ENCODE results near the gene GPC3.

GPC3 gene

GRCh38 chrX:133815496-133815895 lies 169.9 kb downstream of the GPC3 start:
- WGBS (ENCODE audit: insufficient coverage, insufficient read length) = no CpG with 5 or more reads among the region's 1 CpG
- Histone ChIP-seq H3K9me3 (ENCODE audit: control insufficient read depth, insufficient read depth, low read length) (no peaks in the 10 kb centered on the region), H3K4me1 (ENCODE audit: control insufficient read depth, insufficient read depth, low read length) (no peaks in the 10 kb centered on the region; the same call in 1 of the 2 replicates), H3K27me3 (ENCODE audit: control insufficient read depth, insufficient read depth, low read length) (no peaks in the 10 kb centered on the region), H3K36me3 (ENCODE audit: control insufficient read depth, insufficient read depth, low read length) (no peaks in the 10 kb centered on the region), H3K4me3 (ENCODE audit: low read length) (no peak overlapping the region), H3K27ac (ENCODE audit: low read length) (no peak overlapping the region)
- no peak for DNase-seq (ENCODE audit: low read depth, low spot score)

- DNase-seq (ENCODE audit: low read depth, low spot score) = no peak
Observed at GRCh38 chrX:133813971-133814370, 171.4 kb downstream of the GPC3 start.

GRCh38 chrX:133812402-133812801 lies 173.0 kb downstream of the GPC3 start:
- Histone ChIP-seq H3K4me3 (ENCODE audit: low read length) (no peak overlapping the region), H3K27me3 (ENCODE audit: control insufficient read depth, insufficient read depth, low read length) (no peaks in the 10 kb centered on the region), H3K9me3 (ENCODE audit: control insufficient read depth, insufficient read depth, low read length) (no peaks in the 10 kb centered on the region), H3K4me1 (ENCODE audit: control insufficient read depth, insufficient read depth, low read length) (no peaks in the 10 kb centered on the region; the same call in 1 of the 2 replicates), H3K27ac (ENCODE audit: low read length) (no peak overlapping the region), H3K36me3 (ENCODE audit: control insufficient read depth, insufficient read depth, low read length) (no peaks in the 10 kb centered on the region)
- WGBS (ENCODE audit: insufficient coverage, insufficient read length) = no CpG with 5 or more reads among the region's 3 CpGs
- no peak for DNase-seq (ENCODE audit: low read depth, low spot score)

More at GRCh38 chrX:133813971-133814370, 171.4 kb downstream of the GPC3 start:
- Histone ChIP-seq H3K4me3 (ENCODE audit: low read length) (no peak overlapping the region), H3K9me3 (ENCODE audit: control insufficient read depth, insufficient read depth, low read length) (no peaks in the 10 kb centered on the region), H3K27me3 (ENCODE audit: control insufficient read depth, insufficient read depth, low read length) (no peaks in the 10 kb centered on the region), H3K4me1 (ENCODE audit: control insufficient read depth, insufficient read depth, low read length) (no peaks in the 10 kb centered on the region; the same call in 1 of the 2 replicates), H3K27ac (ENCODE audit: low read length) (no peak overlapping the region), H3K36me3 (ENCODE audit: control insufficient read depth, insufficient read depth, low read length) (no peaks in the 10 kb centered on the region)
- WGBS (ENCODE audit: insufficient coverage, insufficient read length) = no CpG with 5 or more reads among the region's 6 CpGs

GRCh38 chrX:133810925-133811324 lies 174.5 kb downstream of the GPC3 start:
- H3K4me3 ChIP-seq (ENCODE audit: low read length) = no peak overlapping the region
- no peaks in the 10 kb centered on the region for H3K9me3 ChIP-seq (ENCODE audit: control insufficient read depth, insufficient read depth, low read length)
- no CpG with 5 or more reads among the region's 3 CpGs for WGBS (ENCODE audit: insufficient coverage, insufficient read length)
- H3K36me3 ChIP-seq (ENCODE audit: control insufficient read depth, insufficient read depth, low read length) = no peaks in the 10 kb centered on the region
- H3K4me1 ChIP-seq (ENCODE audit: control insufficient read depth, insufficient read depth, low read length) = no peaks in the 10 kb centered on the region
- H3K27ac ChIP-seq (ENCODE audit: low read length) = no peak overlapping the region
- no peak for DNase-seq (ENCODE audit: low read depth, low spot score)
- no peaks in the 10 kb centered on the region for H3K27me3 ChIP-seq (ENCODE audit: control insufficient read depth, insufficient read depth, low read length)

GRCh38 chrX:133804072-133804471 lies 181.3 kb downstream of the GPC3 start:
- Histone ChIP-seq H3K4me3 (ENCODE audit: low read length) (no peak overlapping the region), H3K4me1 (ENCODE audit: control insufficient read depth, insufficient read depth, low read length) (no peaks in the 10 kb centered on the region), H3K36me3 (ENCODE audit: control insufficient read depth, insufficient read depth, low read length) (no peaks in the 10 kb centered on the region), H3K27me3 (ENCODE audit: control insufficient read depth, insufficient read depth, low read length) (no peaks in the 10 kb centered on the region), H3K9me3 (ENCODE audit: control insufficient read depth, insufficient read depth, low read length) (no peaks in the 10 kb centered on the region), H3K27ac (ENCODE audit: low read length) (no peak overlapping the region)
- no peak for DNase-seq (ENCODE audit: low read depth, low spot score)
- no CpG with 5 or more reads among the region's 6 CpGs for WGBS (ENCODE audit: insufficient coverage, insufficient read length)

GRCh38 chrX:133796282-133796681 lies 189.1 kb downstream of the GPC3 start:
- DNase-seq (ENCODE audit: low read depth, low spot score) = no peak
- H3K4me3 ChIP-seq (ENCODE audit: low read length) = no peak overlapping the region
- H3K4me1 ChIP-seq (ENCODE audit: control insufficient read depth, insufficient read depth, low read length) = no peaks in the 10 kb centered on the region
- H3K27ac ChIP-seq (ENCODE audit: low read length) = no peak overlapping the region
- H3K36me3 ChIP-seq (ENCODE audit: control insufficient read depth, insufficient read depth, low read length) = no peaks in the 10 kb centered on the region
- no peaks in the 10 kb centered on the region for H3K27me3 ChIP-seq (ENCODE audit: control insufficient read depth, insufficient read depth, low read length)
- H3K9me3 ChIP-seq (ENCODE audit: control insufficient read depth, insufficient read depth, low read length) = no peaks in the 10 kb centered on the region

- Histone ChIP-seq H3K4me1 (ENCODE audit: control insufficient read depth, insufficient read depth, low read length) (no peaks in the 10 kb centered on the region), H3K9me3 (ENCODE audit: control insufficient read depth, insufficient read depth, low read length) (no peaks in the 10 kb centered on the region), H3K27ac (ENCODE audit: low read length) (no peak overlapping the region), H3K4me3 (ENCODE audit: low read length) (no peak overlapping the region), H3K27me3 (ENCODE audit: control insufficient read depth, insufficient read depth, low read length) (no peaks in the 10 kb centered on the region), H3K36me3 (ENCODE audit: control insufficient read depth, insufficient read depth, low read length) (no peaks in the 10 kb centered on the region)
- no CpG with 5 or more reads among the region's 4 CpGs for WGBS (ENCODE audit: insufficient coverage, insufficient read length)
- DNase-seq (ENCODE audit: low read depth, low spot score) = no peak
Observed at GRCh38 chrX:133794126-133794525, 191.3 kb downstream of the GPC3 start.

GRCh38 chrX:133793626-133794025 lies 191.8 kb downstream of the GPC3 start:
- H3K4me3 ChIP-seq (ENCODE audit: low read length) = no peak overlapping the region
- no peaks in the 10 kb centered on the region for H3K27me3 ChIP-seq (ENCODE audit: control insufficient read depth, insufficient read depth, low read length)
- DNase-seq (ENCODE audit: low read depth, low spot score) = no peak
- H3K4me1 ChIP-seq (ENCODE audit: control insufficient read depth, insufficient read depth, low read length) = no peaks in the 10 kb centered on the region
- H3K36me3 ChIP-seq (ENCODE audit: control insufficient read depth, insufficient read depth, low read length) = no peaks in the 10 kb centered on the region
- no CpG with 5 or more reads among the region's 2 CpGs for WGBS (ENCODE audit: insufficient coverage, insufficient read length)
- no peaks in the 10 kb centered on the region for H3K9me3 ChIP-seq (ENCODE audit: control insufficient read depth, insufficient read depth, low read length)
- H3K27ac ChIP-seq (ENCODE audit: low read length) = no peak overlapping the region

- no peak overlapping the region for H3K4me3 ChIP-seq (ENCODE audit: low read length)
- no peak overlapping the region for H3K27ac ChIP-seq (ENCODE audit: low read length)
Observed at GRCh38 chrX:133792198-133792953, 193.0 kb downstream of the GPC3 start.

GRCh38 chrX:133789829-133790228 lies 195.6 kb downstream of the GPC3 start:
- no peaks in the 10 kb centered on the region for H3K9me3 ChIP-seq (ENCODE audit: control insufficient read depth, insufficient read depth, low read length)
- 100% methylated on average over 2 of the region's 3 CpGs for WGBS (ENCODE audit: insufficient coverage, insufficient read length)
- H3K27ac ChIP-seq (ENCODE audit: low read length) = no peak overlapping the region
- no peaks in the 10 kb centered on the region for H3K36me3 ChIP-seq (ENCODE audit: control insufficient read depth, insufficient read depth, low read length)
- H3K4me3 ChIP-seq (ENCODE audit: low read length) = no peak overlapping the region
- no peaks in the 10 kb centered on the region for H3K4me1 ChIP-seq (ENCODE audit: control insufficient read depth, insufficient read depth, low read length)
- no peak for DNase-seq (ENCODE audit: low read depth, low spot score)
- no peaks in the 10 kb centered on the region for H3K27me3 ChIP-seq (ENCODE audit: control insufficient read depth, insufficient read depth, low read length)

More at GRCh38 chrX:133792198-133792953, 193.0 kb downstream of the GPC3 start:
- DNase-seq (ENCODE audit: low read depth, low spot score) = peak; percentile 47
- no CpG with 5 or more reads among the region's 7 CpGs for WGBS (ENCODE audit: insufficient coverage, insufficient read length)
- Histone ChIP-seq H3K4me1 (ENCODE audit: control insufficient read depth, insufficient read depth, low read length) (no peaks in the 10 kb centered on the region), H3K27me3 (ENCODE audit: control insufficient read depth, insufficient read depth, low read length) (no peaks in the 10 kb centered on the region), H3K36me3 (ENCODE audit: control insufficient read depth, insufficient read depth, low read length) (no peaks in the 10 kb centered on the region), H3K9me3 (ENCODE audit: control insufficient read depth, insufficient read depth, low read length) (no peaks in the 10 kb centered on the region)

- H3K27me3 ChIP-seq (ENCODE audit: control insufficient read depth, insufficient read depth, low read length) = no peaks in the 10 kb centered on the region
- H3K27ac ChIP-seq (ENCODE audit: low read length) = no peak overlapping the region
- no CpG with 5 or more reads among the region's 8 CpGs for WGBS (ENCODE audit: insufficient coverage, insufficient read length)
Observed at GRCh38 chrX:133786382-133786781, 199.0 kb downstream of the GPC3 start.

More at GRCh38 chrX:133786382-133786781, 199.0 kb downstream of the GPC3 start:
- Histone ChIP-seq H3K36me3 (ENCODE audit: control insufficient read depth, insufficient read depth, low read length) (no peaks in the 10 kb centered on the region), H3K4me3 (ENCODE audit: low read length) (no peak overlapping the region), H3K4me1 (ENCODE audit: control insufficient read depth, insufficient read depth, low read length) (peaks cover 2% of the 10 kb centered on the region; the same call in 1 of the 2 replicates), H3K9me3 (ENCODE audit: control insufficient read depth, insufficient read depth, low read length) (no peaks in the 10 kb centered on the region)
- no peak for DNase-seq (ENCODE audit: low read depth, low spot score)
